ENCODE measurements around the gene MEN1. TPM values are rescaled to one million over a fixed set of nuclear protein-coding genes. Genes with fewer than 3 reads are reported as not detected.

MEN1 gene
- total RNA-seq, 1 experiment from 2014 or later = 46.1 TPM

DNA sequence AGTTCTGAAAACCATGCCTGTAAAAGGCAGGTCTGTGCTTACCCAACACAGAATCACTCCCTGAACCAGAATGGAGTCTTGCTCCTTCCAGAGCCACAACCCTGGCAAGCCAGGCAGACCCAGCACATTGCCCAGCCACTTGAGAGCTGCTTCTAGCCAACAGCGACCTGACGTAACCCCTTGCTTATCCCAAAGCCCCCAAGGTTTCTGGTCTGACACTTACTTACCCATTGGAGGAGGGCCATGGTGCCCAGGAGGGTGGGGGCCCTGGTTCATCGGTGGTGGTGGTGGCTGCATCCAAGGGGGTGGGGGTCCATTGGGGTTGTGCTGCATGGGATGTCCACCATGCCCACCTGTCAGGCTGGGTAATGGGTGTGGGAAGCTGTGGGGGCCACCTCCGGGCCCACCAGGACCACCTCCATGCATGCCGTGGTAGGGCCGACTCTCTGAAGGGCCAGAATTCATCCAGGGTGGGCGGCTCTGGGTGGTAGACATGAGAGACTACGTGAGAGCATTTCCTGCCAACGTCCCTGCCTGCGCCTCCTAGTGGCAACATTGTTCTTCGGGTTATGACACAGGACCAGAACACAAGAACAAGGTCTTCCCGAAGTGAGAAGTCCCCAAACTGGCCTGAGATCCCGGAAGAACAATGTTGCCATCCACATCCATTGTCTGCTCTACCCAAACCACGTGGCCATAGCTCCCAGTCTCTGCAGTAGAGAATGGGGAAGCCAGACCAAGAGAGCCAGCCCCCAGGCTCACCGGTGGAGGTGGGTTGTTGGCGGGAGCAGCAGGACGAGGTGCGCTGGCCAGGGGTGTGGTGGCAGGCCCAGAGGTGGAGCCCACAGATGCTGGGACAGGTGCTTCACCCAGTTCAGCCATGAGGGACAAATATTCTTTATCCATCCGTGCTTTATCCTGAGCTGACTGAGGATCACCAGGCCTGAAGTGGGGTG, 42.7 kb downstream of the MEN1 start:
- intact Hi-C loops (cut with micrococcal nuclease) = no loop called here
- peaks cover 89% of the 10 kb centered on the region for H4K20me1 ChIP-seq (ENCODE audit: low read length)
- no peak overlapping the region for H3K4me2 ChIP-seq (ENCODE audit: low read length)
- no peaks in the 10 kb centered on the region for H3K9me3 ChIP-seq (ENCODE audit: low read length)
- H3K9ac ChIP-seq (ENCODE audit: low read length) = no peak overlapping the region
- ChIA-PET POLR2A (ENCODE audit: unreplicated experiment) (no interaction called here), CTCF (no interaction called here)
- H3K36me3 ChIP-seq (ENCODE audit: low read depth, low read length) = peaks cover 91% of the 10 kb centered on the region
- peaks cover 51% of the 10 kb centered on the region for H3F3A ChIP-seq (ENCODE audit: low read length, unreplicated experiment)
- no peaks in the 10 kb centered on the region for H3K9me2 ChIP-seq (replicated peaks; ENCODE audit: low read length)
- H3K4me3 ChIP-seq (ENCODE audit: low read length) = no peak overlapping the region
- no TSS peak for BruUV-seq (replicated peaks)
- ATAC-seq (peak; percentile 53), DNase-seq (peak; percentile 72)
- peaks cover 55% of the 10 kb centered on the region for H3K79me2 ChIP-seq (ENCODE audit: low read length)
- H3K4me1 ChIP-seq (ENCODE audit: insufficient read depth, low read length) = no peaks in the 10 kb centered on the region
- H3K27ac ChIP-seq (ENCODE audit: low read length) = no peak overlapping the region
- no peak for TF ChIP-seq EZH2 (IDR thresholded peaks at IDR 0.05; ENCODE audit: low read length, unreplicated experiment)
- TF ChIP-seq, protein P1, sequence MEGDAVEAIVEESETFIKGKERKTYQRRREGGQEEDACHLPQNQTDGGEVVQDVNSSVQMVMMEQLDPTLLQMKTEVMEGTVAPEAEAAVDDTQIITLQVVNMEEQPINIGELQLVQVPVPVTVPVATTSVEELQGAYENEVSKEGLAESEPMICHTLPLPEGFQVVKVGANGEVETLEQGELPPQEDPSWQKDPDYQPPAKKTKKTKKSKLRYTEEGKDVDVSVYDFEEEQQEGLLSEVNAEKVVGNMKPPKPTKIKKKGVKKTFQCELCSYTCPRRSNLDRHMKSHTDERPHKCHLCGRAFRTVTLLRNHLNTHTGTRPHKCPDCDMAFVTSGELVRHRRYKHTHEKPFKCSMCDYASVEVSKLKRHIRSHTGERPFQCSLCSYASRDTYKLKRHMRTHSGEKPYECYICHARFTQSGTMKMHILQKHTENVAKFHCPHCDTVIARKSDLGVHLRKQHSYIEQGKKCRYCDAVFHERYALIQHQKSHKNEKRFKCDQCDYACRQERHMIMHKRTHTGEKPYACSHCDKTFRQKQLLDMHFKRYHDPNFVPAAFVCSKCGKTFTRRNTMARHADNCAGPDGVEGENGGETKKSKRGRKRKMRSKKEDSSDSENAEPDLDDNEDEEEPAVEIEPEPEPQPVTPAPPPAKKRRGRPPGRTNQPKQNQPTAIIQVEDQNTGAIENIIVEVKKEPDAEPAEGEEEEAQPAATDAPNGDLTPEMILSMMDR (conservative IDR thresholded peaks at IDR 0.05; ENCODE audit: low read depth, low read length) = peak; percentile 96
- H3K27me3 ChIP-seq (ENCODE audit: low read length) = no peaks in the 10 kb centered on the region
- H2AFZ ChIP-seq (ENCODE audit: low read length) = no peak overlapping the region

DNA sequence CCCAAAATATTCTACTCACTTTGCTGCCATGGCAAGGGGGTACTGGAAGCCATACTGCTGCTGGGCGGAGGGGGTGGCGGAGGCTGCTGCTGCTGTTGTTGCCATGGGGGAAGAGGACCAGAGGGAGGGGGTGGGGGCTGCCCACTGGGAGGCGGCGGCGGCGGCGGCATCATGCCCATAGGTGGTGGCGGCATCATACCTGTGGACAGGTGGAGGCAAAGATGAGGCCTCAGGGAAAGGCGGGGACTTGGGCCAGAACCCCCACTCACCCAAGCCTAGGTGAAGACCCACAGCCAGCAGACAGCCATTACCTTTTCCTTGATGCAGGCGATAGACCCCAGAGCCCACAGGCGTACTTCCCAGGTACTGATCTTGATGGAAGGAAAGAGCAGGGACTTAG, 43.5 kb downstream of the MEN1 start:
- DNase-seq (no peak), ATAC-seq (no peak)
- no peak overlapping the region for H3K9ac ChIP-seq (ENCODE audit: low read length)
- ChIA-PET CTCF (no interaction called here), POLR2A (ENCODE audit: unreplicated experiment) (no interaction called here)
- H2AFZ ChIP-seq (ENCODE audit: low read length) = no peak overlapping the region
- H3K9me2 ChIP-seq (replicated peaks; ENCODE audit: low read length) = no peaks in the 10 kb centered on the region
- TF ChIP-seq, protein P1 (conservative IDR thresholded peaks at IDR 0.05; ENCODE audit: low read depth, low read length) = no peak
- TF ChIP-seq EZH2phosphoT487 (IDR thresholded peaks at IDR 0.05; ENCODE audit: borderline replicate concordance, low read length) (no peak), EZH2 (IDR thresholded peaks at IDR 0.05; ENCODE audit: low read length, unreplicated experiment) (no peak)
- no peaks in the 10 kb centered on the region for H3K4me1 ChIP-seq (ENCODE audit: insufficient read depth, low read length)
- no peaks in the 10 kb centered on the region for H3K27me3 ChIP-seq (ENCODE audit: low read length)
- no TSS peak for BruUV-seq (replicated peaks)
- no peak overlapping the region for H3K27ac ChIP-seq (ENCODE audit: low read length)
- H3K36me3 ChIP-seq (ENCODE audit: low read depth, low read length) = peaks cover 86% of the 10 kb centered on the region
- H3F3A ChIP-seq (ENCODE audit: low read length, unreplicated experiment) = peaks cover 56% of the 10 kb centered on the region
- intact Hi-C loops (cut with micrococcal nuclease) = no loop called here
- H3K4me3 ChIP-seq (ENCODE audit: low read length) = no peak overlapping the region
- H3K9me3 ChIP-seq (ENCODE audit: low read length) = no peaks in the 10 kb centered on the region
- H4K20me1 ChIP-seq (ENCODE audit: low read length) = peaks cover 81% of the 10 kb centered on the region
- no peak overlapping the region for H3K4me2 ChIP-seq (ENCODE audit: low read length)
- H3K79me2 ChIP-seq (ENCODE audit: low read length) = peaks cover 47% of the 10 kb centered on the region
